SK-N-SH (cell line): ENCODE results near the gene TMEM174. TPM values are rescaled to one million over a fixed set of nuclear protein-coding genes. Genes with fewer than 3 reads are reported as not detected.

Experiments
- CTCF ChIA-PET: fragments of 300-600, 350-600 bp; formaldehyde crosslinking; extraction: SDS; loops from one replicate; lab custom pipeline; 2021; lab: Yijun Ruan, JAX
- POLR2A ChIA-PET: fragments of 350-600 bp; sonication (Branson Sonifier 250); formaldehyde crosslinking; extraction: SDS; loops from one replicate; lab custom pipeline; 2020; ENCODE audit warnings: antibody characterized with exemption, inconsistent platforms; lab: Yijun Ruan, JAX
- DNase-seq: peaks from one replicate; pipeline ENCODE4 v3.0.0; 2012
- H2AFZ ChIP-seq: fragments of 200-600 bp; sonication (generic); 2 replicates; pipeline ENCODE4 v1.8.1; 2016; ENCODE audit warnings: antibody characterized with exemption, mild to moderate bottlenecking, low read depth
- H3F3A ChIP-seq: fragments of 200-600 bp; sonication (generic); replicated peaks from 2 replicates; pipeline ENCODE3; 2016; ENCODE audit warnings: antibody characterized with exemption, mild to moderate bottlenecking; ENCODE audit not compliant: insufficient read depth
- H3K27ac ChIP-seq, 2 experiments: fragments of 200-500 bp in 1 of 2; fragments of 200-600 bp in 1 of 2; sonication (Bioruptor generic) in 1 of 2; sonication (generic), shearing (Covaris generic) in 1 of 2; 2 replicates each; pipeline versions ENCODE4 v1.5.1 to v1.6.1; 2014 to 2016; ENCODE audit warnings: low read depth in 2 of 2, inconsistent platforms in 1 of 2, low read length in 1 of 2, mild to moderate bottlenecking in 1 of 2, mixed read lengths in 1 of 2
- H3K27me3 ChIP-seq: fragments of 200-600 bp; sonication (generic), shearing (Covaris generic); 2 replicates; pipeline ENCODE4 v1.6.1; 2016; ENCODE audit warnings: mixed run types; ENCODE audit not compliant: insufficient read depth
- H3K36me3 ChIP-seq, 2 experiments: fragments of 200-500 bp in 1 of 2; fragments of 200-600 bp in 1 of 2; sonication (Bioruptor generic) in 1 of 2; sonication (generic) in 1 of 2; replicated peaks in 1 of 2; 2 replicates each; pipeline versions ENCODE3 to v1.5.1; 2014 to 2016; ENCODE audit warnings: low read length in 1 of 2, mild to moderate bottlenecking in 1 of 2; ENCODE audit not compliant: insufficient read depth in 2 of 2, control insufficient read depth in 1 of 2
- H3K4me1 ChIP-seq, 2 experiments: fragments of 200-500 bp in 1 of 2; fragments of 200-600 bp in 1 of 2; sonication (Bioruptor generic) in 1 of 2; sonication (generic), shearing (Covaris generic) in 1 of 2; 2 replicates each; pipeline versions ENCODE4 v1.5.1 to v1.6.1; 2014 to 2016; ENCODE audit warnings: low read depth in 1 of 2, low read length in 1 of 2, mixed run types in 1 of 2; ENCODE audit not compliant: insufficient read depth in 2 of 2, control insufficient read depth in 1 of 2
- H3K4me2 ChIP-seq: fragments of 200-600 bp; sonication (generic), shearing (Covaris generic); 2 replicates; pipeline ENCODE4 v1.6.1; 2017; ENCODE audit warnings: mixed run types
- H3K4me3 ChIP-seq, 2 experiments: fragments of 200-500 bp in 1 of 2; fragments of 200-600 bp in 1 of 2; sonication (Bioruptor generic) in 1 of 2; sonication (generic), shearing (Covaris generic) in 1 of 2; 2 replicates each; pipeline versions ENCODE4 v1.5.1 to v1.8.1; 2014 to 2016; ENCODE audit warnings: low read depth in 2 of 2, inconsistent platforms in 1 of 2, low read length in 1 of 2, mild to moderate bottlenecking in 1 of 2, mixed read lengths in 1 of 2, moderate library complexity in 1 of 2
- H3K79me2 ChIP-seq: fragments of 200-600 bp; sonication (generic); 2 replicates; pipeline ENCODE4 v1.8.1; 2017; ENCODE audit warnings: mild to moderate bottlenecking; ENCODE audit not compliant: insufficient read depth
- H3K9ac ChIP-seq: fragments of 200-600 bp; sonication (generic); 2 replicates; pipeline ENCODE4 v1.6.1; 2017; ENCODE audit warnings: mixed run types
- H3K9me2 ChIP-seq: fragments of 200-600 bp; sonication (generic); 2 replicates; pipeline ENCODE4 v1.6.1; 2017; ENCODE audit warnings: mixed run types
- H3K9me3 ChIP-seq: fragments of 200-600 bp; sonication (generic); 2 replicates; pipeline ENCODE4 v1.6.1; 2017; ENCODE audit warnings: mixed run types, mild to moderate bottlenecking, moderate library complexity
- H4K20me1 ChIP-seq: fragments of 200-600 bp; sonication (generic); 2 replicates; pipeline ENCODE4 v1.6.1; 2017; ENCODE audit warnings: mild to moderate bottlenecking, mixed run types; ENCODE audit not compliant: insufficient read depth
- JUND ChIP-seq: IDR thresholded peaks from 2 replicates; pipeline ENCODE4 v1.4.0; 2012
- MAX ChIP-seq: IDR thresholded peaks from 2 replicates; pipeline ENCODE4 v1.4.0; 2012; ENCODE audit warnings: low read depth
- PBX3 ChIP-seq: IDR thresholded peaks from 2 replicates; pipeline ENCODE4; 2012
- REST ChIP-seq: IDR thresholded peaks from 2 replicates; pipeline ENCODE4 v1.6.1; 2012; ENCODE audit warnings: mild to moderate bottlenecking, low read depth, low read length, moderate library complexity
- TAF1 ChIP-seq: IDR thresholded peaks from 2 replicates; pipeline ENCODE4 v1.6.1; 2012; ENCODE audit warnings: low read depth, mild to moderate bottlenecking, low read length, moderate library complexity, borderline replicate concordance
- TCF12 ChIP-seq: IDR thresholded peaks from 2 replicates; pipeline ENCODE4 v1.4.0; 2012
- WGBS: methylation state at CpG from one replicate; pipeline ENCODE4 v1.1.6; 2017; ENCODE audit warnings: low lambda C conversion rate; 5-methylcytosine and 5-hydroxymethylcytosine counted together
- polyA plus RNA-seq, 3 experiments: library from polyadenylated mRNA; depleted of rRNA; stranded (reverse); fragments of >200 nt; gene quantifications; 2 replicates each; pipeline ENCODE4 v1.2.3, GENCODE V29; 2012

TMEM174 gene
- polyA plus RNA-seq, 1 of the 3 experiments (the other 2 are of a cell fraction) = not detected

GRCh38 chr5:73188764-73189531 lies 16.0 kb downstream of the TMEM174 start:
- DNase-seq = no peak
- no peak overlapping the region for H3K4me3 ChIP-seq
- POLR2A ChIA-PET = no interaction called here

GRCh38 chr5:73189871-73190376 lies 16.9 kb downstream of the TMEM174 start:
- Histone ChIP-seq H3K27me3 (no peaks in the 10 kb centered on the region; the same call in 1 of the 2 replicates), H3K4me1 (peaks cover 5 to 8% of the 10 kb centered on the region in 2 experiments; a peak in 2 of 4 replicates), H3K79me2 (no peaks in the 10 kb centered on the region), H3K9me3 (peaks cover 5% of the 10 kb centered on the region; the same call in 1 of the 2 replicates), H2AFZ (peak overlapping the region; percentile 43; the same call in 1 of the 2 replicates), H3K36me3 (no peaks in the 10 kb centered on the region), H3K4me3 (no peak overlapping the region), H3K4me2 (peak overlapping the region; percentile 24; the same call in 1 of the 2 replicates), H4K20me1 (no peaks in the 10 kb centered on the region), H3K9ac (no peak overlapping the region), H3K9me2 (no peaks in the 10 kb centered on the region), H3F3A (peaks cover 8% of the 10 kb centered on the region), H3K27ac (peak overlapping the region; percentile 20 to 78; a peak in 2 of 4 replicates)
- TF ChIP-seq TAF1 (no peak), PBX3 (peak; percentile 30; the same call in 1 of the 2 replicates), TCF12 (0 out of 2 replicates have a peak, but pooled peaks have one; percentile 11), MAX (no peak), JUND (no peak)
- ChIA-PET CTCF (interaction anchor here (0.6 to 1.1 kb wide), 5 partner anchors 11 to 262 kb away, joined by 3 to 5 read pairs (median 3); no protein-coding TSS in a partner anchor), POLR2A (no interaction called here)
- DNase-seq = no peak
- 74% methylated on average over 6 of the region's 6 CpGs for WGBS

More at GRCh38 chr5:73188764-73189531, 16.0 kb downstream of the TMEM174 start:
- H3K36me3 ChIP-seq = no peaks in the 10 kb centered on the region
- TF ChIP-seq TCF12 (0 out of 2 replicates have a peak, but pooled peaks have one; percentile 22), REST (no peak)
- no peaks in the 10 kb centered on the region for H3K9me2 ChIP-seq
- 73% methylated on average over 2 of the region's 2 CpGs for WGBS
- H3K27ac ChIP-seq = peak overlapping the region; percentile 20 to 78; a peak in 2 of 4 replicates
- H3K4me1 ChIP-seq = peaks cover 5 to 8% of the 10 kb centered on the region in 2 experiments; a peak in 2 of 4 replicates
- peaks cover 8% of the 10 kb centered on the region for H3F3A ChIP-seq
- peak overlapping the region; percentile 43 for H2AFZ ChIP-seq
- H3K27me3 ChIP-seq = no peaks in the 10 kb centered on the region; the same call in 1 of the 2 replicates
- H3K79me2 ChIP-seq = no peaks in the 10 kb centered on the region
- CTCF ChIA-PET = interaction anchor here (0.6 to 1.1 kb wide), 4 partner anchors 12 to 263 kb away, joined by 3 to 6 read pairs (median 4); no protein-coding TSS in a partner anchor
- no peaks in the 10 kb centered on the region for H4K20me1 ChIP-seq
- no peak overlapping the region for H3K9ac ChIP-seq
- H3K9me3 ChIP-seq = peaks cover 5% of the 10 kb centered on the region; the same call in 1 of the 2 replicates
- H3K4me2 ChIP-seq = peak overlapping the region; percentile 24; the same call in 1 of the 2 replicates
